Endothelial cell of umbilical vein (primary cell): ENCODE data around the gene TEX12.

Experiments used
- CTCF ChIP-seq, 2 donors: IDR thresholded peaks; 1 replicate in 1 of 2; 2 replicates in 1 of 2; pipeline ENCODE4 v1.5.1; 2011; ENCODE audit warnings: low read length in 2 of 2, mild to moderate bottlenecking in 2 of 2, moderate library complexity in 2 of 2, control low read depth in 1 of 2, inconsistent platforms in 1 of 2, low read depth in 1 of 2; ENCODE audit not compliant: insufficient read depth in 1 of 2; ENCODE audit errors: extremely low read depth in 1 of 2
- FOS ChIP-seq: IDR thresholded peaks from 2 replicates; pipeline ENCODE4 v1.6.1; 2011; ENCODE audit warnings: mild to moderate bottlenecking, low read length, moderate library complexity, borderline replicate concordance; ENCODE audit not compliant: insufficient read depth
- GATA2 ChIP-seq: IDR thresholded peaks from 2 replicates; pipeline ENCODE4 v1.7.0; 2011; ENCODE audit warnings: low read depth, mild to moderate bottlenecking, moderate library complexity, mixed read lengths, low read length; ENCODE audit not compliant: insufficient read length, insufficient read depth
- MYC ChIP-seq: IDR thresholded peaks from one replicate; pipeline ENCODE4 v1.6.1; 2011; ENCODE audit warnings: mild to moderate bottlenecking, low read depth, low read length
- POLR2A ChIP-seq: IDR thresholded peaks from 2 replicates; pipeline ENCODE4 v1.6.1; 2012; ENCODE audit warnings: low read depth, mild to moderate bottlenecking, control low read depth, low read length
- POLR2AphosphoS5 ChIP-seq: IDR thresholded peaks from 2 replicates; pipeline ENCODE4 v1.6.1; 2012; ENCODE audit warnings: low read depth, mild to moderate bottlenecking, control low read depth, low read length, moderate library complexity; ENCODE audit not compliant: insufficient read depth

DNA sequence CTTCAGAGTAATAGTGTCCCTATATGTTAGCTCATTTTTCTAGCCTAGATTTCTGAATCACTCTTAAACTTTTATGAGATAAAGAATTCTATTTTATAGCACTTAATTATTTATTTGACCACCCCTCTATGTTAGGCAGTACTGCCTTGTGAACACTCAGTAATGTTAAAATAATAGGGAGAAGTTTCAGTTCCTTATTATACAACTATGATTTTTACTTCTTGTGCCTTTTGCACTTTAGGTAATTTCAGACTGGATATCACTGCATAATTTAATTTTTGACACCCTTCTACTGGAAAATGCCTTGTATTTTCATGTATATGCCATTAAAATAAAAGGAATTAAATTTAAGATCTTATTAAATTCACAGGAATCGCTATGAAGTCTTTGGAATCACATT lies 11.3 kb downstream of the TEX12 start:
- TF ChIP-seq CTCF (IDR thresholded peaks at IDR 0.05; ENCODE audit: extremely low read depth in 1 of 2, insufficient read depth in 1 of 2, low read depth in 1 of 2, low read length in 2 of 2) = no peak
- TF ChIP-seq POLR2A = no peak
- no peak for TF ChIP-seq POLR2AphosphoS5
- no peak for TF ChIP-seq FOS
- TF ChIP-seq MYC = no peak
- TF ChIP-seq GATA2 = no peak
